ENCODE measurements around the gene SHISA9.

Gene SHISA9

DNA sequence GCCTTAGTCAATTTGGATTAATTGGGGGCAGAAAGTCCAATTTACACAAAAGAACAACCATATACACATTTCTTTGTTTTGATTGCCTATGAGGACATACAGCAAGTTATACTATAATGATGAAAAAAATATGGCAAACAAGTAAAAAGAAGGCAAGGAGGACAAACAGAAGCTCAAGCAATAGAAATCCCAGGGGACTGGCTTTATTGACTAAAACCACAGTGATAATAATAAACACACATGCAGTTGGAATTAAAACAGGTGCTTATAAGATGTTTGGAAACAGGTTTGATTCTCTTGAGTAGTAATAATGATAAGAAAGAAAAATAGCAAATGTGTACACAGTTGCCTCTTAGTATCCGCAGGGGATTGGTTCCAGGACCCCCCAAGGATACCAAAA is 176.4 kb downstream of the SHISA9 start:
- DNase-seq = no peak

DNA sequence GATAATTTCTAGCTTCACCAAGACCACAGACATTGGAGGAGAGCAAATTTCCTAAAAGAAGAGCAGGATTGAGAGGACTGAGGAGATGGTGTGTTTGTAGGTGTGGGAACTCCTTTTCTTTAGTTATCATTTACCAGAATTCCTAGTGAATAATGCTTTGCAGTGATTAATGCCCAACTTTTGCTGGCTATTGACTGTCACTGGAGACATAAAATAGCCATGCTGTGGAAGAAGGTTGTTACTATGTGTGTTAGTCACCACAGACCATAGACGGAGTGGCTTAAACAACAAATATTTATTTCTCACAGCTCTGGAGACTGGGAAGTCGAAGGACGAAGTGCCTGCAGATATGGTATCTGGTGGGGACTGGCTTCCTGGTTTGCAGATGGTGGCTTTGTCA is 179.1 kb downstream of the SHISA9 start:
- DNase-seq = no peak

DNA sequence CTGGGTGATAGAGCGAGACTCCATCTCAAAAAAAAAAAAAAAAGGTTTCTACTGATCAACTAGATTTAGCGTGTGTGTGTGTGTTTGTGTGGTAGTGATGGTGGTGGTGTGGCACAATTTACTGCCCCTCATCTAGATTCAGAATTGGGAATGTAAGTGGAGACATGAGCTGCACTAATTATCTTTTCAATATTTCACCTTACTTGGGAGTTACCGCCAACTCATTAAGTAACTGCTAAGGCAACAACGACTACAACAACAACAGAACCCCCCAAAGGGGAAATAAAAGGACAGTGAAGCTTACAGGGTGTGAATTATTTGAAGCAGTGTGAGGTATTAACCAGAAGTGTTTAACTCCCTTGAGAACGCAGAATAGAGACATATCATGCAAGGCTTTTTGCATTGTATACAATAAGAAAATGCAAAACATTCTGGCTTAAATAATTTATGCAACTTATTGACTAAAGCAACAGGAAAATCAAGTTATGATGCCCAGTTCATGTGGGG is 180.5 kb downstream of the SHISA9 start:
- DNase-seq = no peak

DNA sequence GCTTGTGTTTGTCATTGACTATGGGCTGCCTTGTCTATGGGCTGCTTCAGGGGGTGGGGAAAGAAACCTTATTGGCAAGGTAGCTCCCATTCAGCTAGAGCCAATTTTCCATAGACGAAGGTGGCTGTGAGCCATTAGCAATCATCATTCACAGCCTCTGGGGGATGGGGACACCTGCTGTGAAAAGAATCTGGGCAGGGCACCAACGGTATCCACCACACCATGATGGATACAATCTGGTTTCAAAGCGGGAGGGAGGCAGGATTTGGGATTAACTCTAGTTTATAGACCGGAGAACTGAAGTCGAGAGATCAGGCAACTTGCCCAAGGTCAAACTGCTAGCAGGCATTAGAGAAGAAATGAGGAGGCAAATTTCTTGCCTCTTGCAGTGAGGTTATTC is 182.3 kb downstream of the SHISA9 start:
- no peak for DNase-seq

DNA sequence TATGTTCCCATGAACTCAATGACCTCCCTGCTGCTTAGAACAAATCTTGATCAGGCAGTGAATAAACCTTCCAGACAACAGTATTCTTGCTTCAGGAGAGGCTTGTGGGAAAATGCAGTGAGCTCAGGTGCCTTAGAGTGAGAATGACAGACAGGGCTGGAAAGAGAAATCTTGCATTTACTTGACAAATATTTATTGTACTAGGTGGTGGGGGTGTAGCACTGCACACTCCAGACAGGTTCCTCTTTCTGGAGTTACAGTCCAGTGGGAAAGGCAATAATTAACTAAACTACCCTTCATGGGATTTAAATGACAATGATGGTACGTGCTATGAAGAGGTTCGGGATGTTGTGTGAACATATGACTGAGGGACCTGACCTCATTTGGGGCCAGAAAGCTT is 182.9 kb downstream of the SHISA9 start:
- no peak for DNase-seq

DNA sequence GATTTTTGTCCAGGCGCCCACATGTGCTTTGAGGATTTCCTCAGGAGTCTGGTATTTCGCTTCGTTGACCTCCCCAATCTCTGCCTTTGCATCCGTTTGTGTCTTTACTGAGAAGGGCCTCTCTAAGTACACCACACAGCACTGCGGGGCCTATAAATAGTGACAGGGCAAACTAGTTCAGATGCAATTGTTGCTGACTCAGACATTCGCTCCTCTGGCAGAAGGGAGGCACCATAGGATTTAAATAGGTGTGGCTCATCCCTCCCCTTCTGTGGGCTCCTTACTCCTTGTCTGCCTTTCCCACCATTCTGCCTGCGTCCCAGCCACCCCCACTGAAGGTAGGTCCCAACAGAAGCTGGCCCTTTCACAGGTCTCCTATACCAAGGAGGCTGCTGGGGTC is 192.3 kb downstream of the SHISA9 start:
- DNase-seq = no peak

DNA sequence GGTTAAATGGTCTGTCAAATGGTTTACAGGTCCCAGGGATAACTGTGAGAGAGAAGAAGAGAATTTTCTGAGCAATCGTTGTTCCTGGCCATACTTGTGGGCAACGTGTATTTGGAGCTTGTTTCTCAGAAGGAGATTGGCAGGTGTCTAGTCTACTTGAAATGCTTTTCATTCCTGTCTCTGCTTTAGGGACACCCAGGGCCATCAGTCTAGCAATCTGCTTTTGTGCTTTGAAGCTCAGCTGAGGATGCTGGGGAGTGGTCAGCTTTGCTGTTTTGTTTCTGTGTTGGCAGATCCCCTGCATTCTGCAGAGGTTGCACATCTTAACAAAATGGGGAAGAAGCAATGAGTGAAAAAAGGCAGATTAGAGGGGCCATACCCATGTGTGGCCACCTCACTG is 193.7 kb downstream of the SHISA9 start:
- DNase-seq = no peak

DNA sequence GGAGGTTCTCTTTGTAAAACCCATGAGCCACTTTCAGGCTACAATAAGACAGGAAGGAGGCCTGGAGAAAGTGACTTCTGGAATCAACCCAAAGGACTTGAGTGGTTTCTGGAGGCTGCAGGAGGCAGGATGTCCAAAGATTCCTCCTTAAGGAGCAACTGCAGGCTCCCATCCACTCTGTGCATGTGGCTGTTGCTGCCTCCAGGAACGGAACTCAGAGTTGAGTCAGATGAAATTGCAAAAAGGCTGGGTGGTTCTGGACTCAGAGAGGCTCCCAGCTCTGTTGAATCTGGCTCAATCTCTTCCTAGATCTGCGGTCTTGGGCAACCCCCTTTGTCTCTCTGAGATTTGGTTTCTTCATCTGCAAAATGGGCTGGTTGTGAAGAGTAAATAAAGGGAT is 197.1 kb downstream of the SHISA9 start:
- DNase-seq = no peak

DNA sequence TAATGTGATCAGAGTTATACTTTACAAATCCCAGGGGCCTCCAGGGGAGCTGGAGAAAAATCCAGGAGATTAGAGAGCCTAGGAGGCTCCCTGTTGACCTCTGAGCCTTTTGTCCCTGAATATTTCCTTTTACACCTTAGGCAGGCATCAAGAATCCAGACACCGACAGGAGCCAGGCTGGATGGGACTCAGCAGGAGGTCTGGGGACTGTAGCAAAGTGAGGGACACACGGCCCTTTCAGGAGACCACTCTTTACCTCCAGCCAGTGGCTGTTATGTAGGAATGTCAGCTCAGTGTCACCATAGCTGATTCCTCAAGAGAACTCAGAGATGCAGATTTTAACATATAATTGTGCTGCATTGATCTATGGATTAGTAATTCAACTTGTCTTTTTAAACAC is 198.4 kb downstream of the SHISA9 start:
- DNase-seq = no peak

DNA sequence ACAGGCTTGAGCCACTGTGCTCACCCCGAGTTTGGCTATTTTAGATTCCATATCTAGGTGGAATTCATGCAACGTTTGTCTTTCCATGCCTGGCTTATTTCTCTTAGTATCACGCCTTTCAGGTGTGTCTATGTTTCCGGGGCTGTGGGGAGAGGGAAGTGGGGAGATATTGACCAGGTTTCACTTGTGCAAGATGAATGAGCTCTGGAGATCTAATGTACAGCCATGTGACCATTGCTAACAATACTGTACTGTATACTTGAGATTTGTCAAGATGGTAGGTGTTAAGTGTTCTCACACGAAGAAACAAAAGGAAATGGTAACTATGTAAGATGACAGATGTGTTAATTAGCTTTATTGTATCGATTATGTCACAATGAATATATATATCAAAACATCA is 199.6 kb downstream of the SHISA9 start:
- no peak for DNase-seq

DNA sequence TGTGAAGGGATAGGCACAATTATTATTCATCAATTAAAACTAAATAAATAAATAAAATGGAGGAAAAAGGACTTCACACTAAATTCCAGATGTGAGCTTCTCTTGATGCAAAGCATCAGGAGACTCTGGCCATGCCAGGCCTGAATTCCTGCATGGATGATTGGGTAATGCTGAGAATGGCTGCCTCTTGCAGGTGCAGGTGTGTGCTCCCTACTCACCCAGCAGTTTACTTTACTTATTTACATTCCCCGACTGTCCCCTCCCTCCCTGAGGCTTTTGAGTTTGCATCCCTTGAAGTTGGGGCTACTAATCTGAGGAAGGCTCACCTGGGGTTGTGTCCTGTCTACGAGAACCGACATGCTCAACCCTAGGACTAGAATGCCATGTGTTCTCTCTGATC is 200.4 kb downstream of the SHISA9 start:
- DNase-seq = no peak

DNA sequence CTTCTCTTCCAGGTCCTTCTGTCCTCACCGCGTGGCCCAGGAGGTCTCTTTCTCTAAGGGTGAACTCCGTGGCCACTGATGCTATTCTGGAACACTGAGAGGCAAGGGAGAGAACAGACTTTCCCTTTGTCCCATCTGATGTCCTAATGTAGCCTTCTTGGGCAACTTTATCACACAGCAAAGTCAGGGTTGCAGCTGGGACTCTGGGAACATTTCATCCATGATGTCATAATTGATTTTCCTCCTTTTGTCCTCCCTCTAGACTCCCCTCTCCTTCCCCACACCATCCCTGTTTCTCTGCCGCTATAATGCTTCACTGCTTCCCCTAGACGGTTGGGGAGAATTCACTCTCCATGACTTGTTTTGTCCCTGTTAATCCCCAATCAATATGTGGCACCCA is 201.0 kb downstream of the SHISA9 start:
- no peak for DNase-seq

DNA sequence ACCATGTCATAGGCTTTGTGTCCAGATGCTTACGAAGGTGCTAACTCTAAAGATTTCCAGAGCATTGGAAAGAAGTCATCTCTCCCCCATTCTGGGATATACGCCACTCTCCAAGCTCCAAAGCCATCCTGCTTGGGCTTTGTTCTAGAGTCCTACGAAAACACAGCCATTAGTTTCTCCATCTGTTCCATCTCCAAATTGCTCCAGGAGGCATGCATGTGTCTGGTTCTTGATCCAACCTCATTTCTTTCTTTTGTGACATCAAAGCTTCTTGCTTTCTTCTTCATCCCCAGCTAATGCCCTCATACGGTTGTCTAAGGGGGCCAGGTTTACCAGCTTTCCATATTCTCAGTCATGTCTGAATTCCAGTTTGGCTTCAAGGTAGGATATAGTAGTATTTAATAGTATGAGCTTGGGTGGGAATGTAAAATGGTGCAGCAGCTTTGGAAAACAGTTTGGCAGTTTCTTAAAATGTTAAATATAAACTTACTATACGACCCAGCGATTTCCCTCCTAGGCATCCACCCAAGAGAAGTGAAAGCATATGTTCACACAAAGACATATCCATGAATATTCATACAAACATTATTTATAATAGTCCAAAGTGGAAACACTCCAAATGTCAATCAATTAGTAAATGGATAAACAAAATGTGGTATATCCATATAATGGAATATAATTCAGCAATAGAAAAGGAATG is 202.6 kb downstream of the SHISA9 start:
- no peak for DNase-seq

DNA sequence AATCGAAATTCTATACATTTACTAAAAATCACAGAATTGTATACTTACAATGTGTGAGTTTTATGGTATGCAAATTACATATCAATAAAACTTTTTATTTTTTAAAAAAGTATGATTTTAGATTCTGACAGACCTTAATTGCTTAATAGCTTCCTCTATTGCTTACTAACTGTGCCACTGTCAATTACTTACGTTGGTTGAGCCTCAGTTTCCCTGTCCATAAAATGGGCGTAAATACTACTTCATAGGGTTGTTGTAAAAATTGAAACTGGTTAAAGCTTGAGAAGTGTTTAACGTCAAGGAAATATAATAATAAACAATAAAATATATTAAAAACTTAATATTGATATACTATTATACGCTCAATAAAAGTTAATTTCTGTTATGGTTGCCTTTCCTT is 203.4 kb downstream of the SHISA9 start:
- DNase-seq = no peak

DNA sequence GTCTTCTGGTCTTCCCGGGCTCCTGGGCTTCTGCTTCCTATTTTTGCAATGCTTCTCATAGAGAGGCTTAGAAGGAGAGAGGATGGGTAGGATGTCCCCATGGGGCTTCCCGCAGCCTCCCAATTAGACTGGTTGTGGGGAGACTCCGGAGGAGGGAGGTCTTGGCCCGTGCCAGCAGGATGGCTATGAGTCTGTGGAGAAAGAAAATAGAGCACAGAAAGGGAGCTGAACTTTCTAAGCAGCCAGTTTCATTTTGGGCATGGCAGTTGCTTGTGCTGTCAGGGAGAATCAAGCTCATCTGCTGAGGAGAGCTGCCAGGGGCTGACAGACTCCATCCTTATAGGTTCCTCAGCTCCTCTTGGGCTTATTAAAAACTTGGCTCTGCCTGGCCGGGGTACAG is 204.0 kb downstream of the SHISA9 start:
- DNase-seq = no peak

DNA sequence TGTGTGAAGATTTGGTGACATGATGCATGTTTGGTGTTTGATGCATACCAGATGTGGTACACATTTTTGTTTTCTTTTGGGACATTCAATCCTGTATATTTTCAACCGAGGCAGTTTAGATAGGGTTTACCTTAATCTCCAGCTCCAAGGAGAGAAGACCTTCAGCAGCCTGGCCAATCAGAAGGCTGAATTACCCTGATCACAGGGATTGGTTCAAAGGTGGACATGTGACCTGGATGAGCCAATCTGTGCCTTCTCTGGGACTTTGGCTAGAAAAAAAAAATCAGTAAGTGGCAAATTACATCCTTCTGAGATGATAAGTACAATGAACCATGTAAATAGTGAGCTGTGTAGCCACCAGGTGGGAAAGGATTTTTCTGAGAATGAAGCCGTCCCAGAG is 205.1 kb downstream of the SHISA9 start:
- DNase-seq = no peak

DNA sequence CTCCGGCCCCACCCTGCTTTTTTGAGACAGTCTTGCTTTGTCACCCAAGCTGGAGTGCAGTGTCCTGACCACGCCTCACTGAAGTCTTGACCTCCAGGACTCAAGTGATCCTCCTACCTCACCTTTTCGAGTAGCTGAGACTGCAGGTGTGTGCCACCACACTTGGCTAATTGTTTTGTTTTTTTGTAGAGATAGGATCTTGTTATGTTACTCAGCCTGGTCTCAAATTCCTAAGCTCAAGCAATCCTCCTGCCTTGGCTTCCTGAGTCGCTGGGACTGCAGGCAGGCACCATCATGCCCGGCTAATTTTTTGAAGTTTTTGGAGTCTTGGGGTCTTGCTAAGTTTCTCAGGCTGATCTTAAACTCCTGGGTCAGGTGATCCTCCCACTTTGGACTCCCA is 206.7 kb downstream of the SHISA9 start:
- no peak for DNase-seq

DNA sequence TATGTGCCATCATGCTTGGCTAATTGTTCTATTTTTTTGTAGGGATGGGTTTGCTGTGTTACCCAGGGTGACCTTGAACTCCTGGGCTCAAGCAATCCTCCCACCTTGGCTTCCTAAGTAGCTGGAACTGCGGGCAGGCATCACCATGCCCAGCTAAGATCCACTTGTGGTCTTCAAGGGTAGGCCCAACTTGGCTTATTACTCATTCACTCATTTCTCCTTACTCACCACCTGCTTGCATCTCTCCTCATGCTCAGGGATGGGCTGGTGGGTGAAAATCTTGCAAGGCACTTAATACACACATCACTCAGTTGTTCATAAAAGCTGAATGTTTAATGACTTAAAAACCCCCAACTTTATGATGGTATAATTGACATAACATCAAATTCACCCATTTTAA is 207.8 kb downstream of the SHISA9 start:
- DNase-seq = no peak

DNA sequence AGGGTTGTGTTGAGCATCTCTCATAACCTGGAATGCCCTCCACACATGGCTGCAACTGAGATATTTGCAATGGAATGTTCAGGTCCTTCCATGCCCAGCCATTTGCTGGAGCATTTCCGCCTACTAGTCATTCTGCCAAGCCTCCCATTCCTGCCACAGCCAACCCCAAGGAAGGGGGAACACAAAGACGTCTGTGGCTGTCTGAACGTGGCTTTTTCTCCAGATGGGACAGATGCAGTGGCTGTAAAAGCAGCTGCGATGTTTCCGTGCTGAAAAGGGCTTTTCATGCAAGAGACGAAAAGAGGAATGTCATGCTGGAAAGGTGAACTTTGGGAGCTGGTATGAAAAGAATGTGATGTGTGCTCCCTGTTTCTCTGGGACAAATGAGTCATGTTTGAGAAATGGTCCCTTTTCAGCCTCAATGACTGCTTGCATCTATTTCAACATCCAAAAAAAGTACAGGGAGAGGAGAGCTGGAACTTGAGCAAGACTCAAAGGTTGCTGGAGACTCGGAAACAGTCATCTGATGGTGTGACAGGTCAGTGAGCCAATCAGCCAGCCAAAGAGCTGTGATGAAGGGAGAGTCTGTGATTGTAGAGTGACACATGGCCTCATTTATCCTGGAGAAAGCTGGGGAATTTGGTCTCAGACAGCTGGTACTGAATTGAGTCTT is 208.9 kb downstream of the SHISA9 start:
- DNase-seq = no peak

DNA sequence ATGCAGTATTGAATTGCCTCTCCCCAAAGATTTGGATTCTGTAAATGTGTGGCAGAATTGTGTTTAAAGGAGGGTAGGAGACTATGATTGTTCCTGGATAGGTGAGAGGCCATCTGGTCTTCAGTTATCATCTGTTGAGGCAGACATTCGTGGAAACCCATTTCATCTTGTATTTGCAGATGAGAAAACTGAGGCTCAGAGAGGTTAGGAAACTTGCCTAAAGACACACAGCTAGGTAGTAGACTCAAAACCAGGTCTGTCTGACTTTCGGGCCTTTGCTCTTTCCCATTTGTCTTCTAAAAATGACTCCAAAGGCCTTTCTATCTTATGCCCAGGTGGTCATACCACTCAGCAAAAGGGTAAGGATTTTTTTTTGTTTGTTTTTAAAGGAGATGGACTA is 210.3 kb downstream of the SHISA9 start:
- DNase-seq = no peak

DNA sequence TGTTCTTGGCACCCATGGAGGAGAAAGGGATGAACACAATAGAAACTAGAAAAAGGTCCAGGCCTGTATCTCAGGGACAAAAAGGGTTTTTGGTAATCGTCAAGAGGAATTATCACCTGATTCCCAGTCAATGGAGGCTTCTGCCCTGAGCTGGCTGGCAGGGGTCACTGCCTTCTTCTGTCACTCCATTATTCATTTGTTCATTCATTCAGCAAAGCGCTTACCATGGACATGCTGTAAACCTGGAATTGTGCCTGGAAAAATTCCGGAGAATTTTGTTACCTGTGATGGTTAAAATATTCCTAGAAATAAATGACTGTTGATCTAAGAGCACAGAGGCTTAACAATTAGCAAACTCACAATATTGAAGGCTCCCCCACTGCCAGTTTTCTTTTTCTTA is 212.3 kb downstream of the SHISA9 start:
- no peak for DNase-seq

DNA sequence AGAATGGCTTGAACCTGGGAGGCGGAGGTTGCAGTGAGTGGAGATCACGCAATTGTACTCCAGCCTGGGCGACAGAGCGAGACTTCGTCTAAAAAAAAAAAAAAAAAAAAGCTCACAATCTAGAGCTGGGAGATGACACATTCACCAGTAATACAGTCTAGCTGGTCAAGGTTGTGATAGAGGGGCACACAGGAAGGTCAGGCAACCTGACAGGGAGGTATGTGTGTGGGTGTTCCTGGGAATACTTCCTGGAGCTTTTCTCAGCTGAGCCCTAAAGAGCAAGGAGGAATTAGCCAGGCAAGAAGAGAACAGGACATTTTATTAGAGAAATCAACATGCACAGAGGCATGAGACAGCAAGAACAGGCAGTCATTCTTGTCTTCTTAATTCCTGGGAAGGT is 216.7 kb downstream of the SHISA9 start:
- DNase-seq = no peak

DNA sequence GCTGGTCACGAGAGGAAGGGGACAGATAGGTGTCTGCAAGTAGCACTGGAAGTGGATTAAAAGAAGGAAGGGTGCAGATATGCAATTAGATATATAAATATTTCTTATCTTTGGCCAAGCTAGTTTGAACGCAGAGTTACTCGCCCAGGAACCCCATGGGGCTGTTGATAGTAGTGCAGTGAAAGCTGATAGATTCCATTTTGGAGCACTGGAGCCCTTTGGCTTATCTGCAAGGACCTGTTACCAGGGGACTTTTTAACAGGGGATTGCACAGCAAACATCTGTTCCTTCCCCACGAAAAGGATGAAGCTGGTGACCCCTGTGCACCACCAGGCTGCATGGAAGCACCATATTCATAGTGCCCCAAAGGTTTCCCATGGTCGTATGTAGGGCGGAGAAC is 218.7 kb downstream of the SHISA9 start:
- DNase-seq = no peak

DNA sequence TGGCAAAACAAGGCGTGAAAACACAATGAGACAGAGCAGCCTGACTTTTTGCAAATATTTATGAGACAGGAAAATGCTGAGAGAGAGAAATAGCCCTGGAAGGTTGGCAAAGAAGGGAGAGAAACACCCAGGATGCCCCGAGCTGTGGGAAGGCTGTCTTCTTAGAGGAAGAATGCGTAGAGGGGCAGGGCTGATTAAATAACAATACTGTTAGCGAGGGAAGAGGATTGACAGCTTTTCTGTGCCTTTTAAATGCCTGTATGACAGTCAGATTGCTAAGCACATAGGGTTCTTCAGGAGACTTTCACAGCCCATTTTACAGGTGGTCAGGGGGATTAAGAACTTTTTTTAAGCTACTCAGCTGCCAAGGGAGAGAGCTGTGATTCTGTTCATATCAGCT is 219.2 kb downstream of the SHISA9 start:
- no peak for DNase-seq

DNA sequence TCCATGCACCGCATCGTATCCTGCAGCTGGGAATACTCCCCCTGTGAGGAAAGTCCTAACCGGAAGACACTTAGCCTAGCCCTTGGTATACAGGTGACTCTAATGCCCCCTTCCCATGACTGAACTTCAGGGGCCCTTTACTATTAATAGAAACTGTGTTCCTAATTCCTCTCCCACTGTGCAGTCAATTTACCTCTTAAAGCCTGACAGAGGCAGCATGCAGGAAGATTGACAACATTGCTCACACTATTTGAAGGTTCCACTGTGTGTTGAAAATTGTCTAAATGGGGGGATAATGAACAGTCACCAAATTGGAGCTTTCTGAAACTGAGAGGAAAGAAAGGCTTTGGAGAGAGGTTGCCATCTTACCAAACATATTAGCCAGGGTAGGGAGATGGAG is 222.6 kb downstream of the SHISA9 start:
- no peak for DNase-seq

Measured in fibroblast of skin of abdomen (primary cell).